Thyroid gland (tissue), 4 donors: ENCODE results near the gene SRD5A3.

Experiments
- POLR2A ChIP-seq, 2 donors: fragments of 450-650 bp; IDR thresholded peaks; one replicate each; pipeline ENCODE4 v1.6.1; 2017; ENCODE audit warnings: antibody characterized with exemption in 2 of 2, mild to moderate bottlenecking in 2 of 2, moderate library complexity in 1 of 2
- TF ChIP-seq, protein P1 (sequence below), 6 experiments: fragments of 200-600 bp in 3 of 6; fragments of 450-650 bp in 3 of 6; sonication (generic) in 3 of 6; IDR thresholded peaks; one replicate each; pipeline ENCODE4 v1.5.1; 2016 to 2019; ENCODE audit warnings: antibody characterized with exemption in 6 of 6, mild to moderate bottlenecking in 2 of 6, inconsistent platforms in 1 of 6, moderate library complexity in 1 of 6

GRCh38 chr4:55355555-55355954 is 9.5 kb downstream of the SRD5A3 start:
- TF ChIP-seq, protein P1, sequence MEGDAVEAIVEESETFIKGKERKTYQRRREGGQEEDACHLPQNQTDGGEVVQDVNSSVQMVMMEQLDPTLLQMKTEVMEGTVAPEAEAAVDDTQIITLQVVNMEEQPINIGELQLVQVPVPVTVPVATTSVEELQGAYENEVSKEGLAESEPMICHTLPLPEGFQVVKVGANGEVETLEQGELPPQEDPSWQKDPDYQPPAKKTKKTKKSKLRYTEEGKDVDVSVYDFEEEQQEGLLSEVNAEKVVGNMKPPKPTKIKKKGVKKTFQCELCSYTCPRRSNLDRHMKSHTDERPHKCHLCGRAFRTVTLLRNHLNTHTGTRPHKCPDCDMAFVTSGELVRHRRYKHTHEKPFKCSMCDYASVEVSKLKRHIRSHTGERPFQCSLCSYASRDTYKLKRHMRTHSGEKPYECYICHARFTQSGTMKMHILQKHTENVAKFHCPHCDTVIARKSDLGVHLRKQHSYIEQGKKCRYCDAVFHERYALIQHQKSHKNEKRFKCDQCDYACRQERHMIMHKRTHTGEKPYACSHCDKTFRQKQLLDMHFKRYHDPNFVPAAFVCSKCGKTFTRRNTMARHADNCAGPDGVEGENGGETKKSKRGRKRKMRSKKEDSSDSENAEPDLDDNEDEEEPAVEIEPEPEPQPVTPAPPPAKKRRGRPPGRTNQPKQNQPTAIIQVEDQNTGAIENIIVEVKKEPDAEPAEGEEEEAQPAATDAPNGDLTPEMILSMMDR (IDR thresholded peaks at IDR 0.05) = no peak
- TF ChIP-seq POLR2A (IDR thresholded peaks at IDR 0.05) = no peak
